GM19397 (cell line): Measurements from ENCODE around the gene CTBP1.

ENCODE experiments used
- ATAC-seq: cut with Tn5 transposase; IDR thresholded peaks from one replicate; pipeline ENCODE4 v1.9.1; 2021; ENCODE audit warnings: mild to moderate bottlenecking, moderate library complexity; ENCODE audit not compliant: unreplicated experiment

The CTBP1 gene

GRCh38 chr4:1177274-1178141, 71.4 kb downstream of the CTBP1 start:
- ATAC-seq = no peak

DNA sequence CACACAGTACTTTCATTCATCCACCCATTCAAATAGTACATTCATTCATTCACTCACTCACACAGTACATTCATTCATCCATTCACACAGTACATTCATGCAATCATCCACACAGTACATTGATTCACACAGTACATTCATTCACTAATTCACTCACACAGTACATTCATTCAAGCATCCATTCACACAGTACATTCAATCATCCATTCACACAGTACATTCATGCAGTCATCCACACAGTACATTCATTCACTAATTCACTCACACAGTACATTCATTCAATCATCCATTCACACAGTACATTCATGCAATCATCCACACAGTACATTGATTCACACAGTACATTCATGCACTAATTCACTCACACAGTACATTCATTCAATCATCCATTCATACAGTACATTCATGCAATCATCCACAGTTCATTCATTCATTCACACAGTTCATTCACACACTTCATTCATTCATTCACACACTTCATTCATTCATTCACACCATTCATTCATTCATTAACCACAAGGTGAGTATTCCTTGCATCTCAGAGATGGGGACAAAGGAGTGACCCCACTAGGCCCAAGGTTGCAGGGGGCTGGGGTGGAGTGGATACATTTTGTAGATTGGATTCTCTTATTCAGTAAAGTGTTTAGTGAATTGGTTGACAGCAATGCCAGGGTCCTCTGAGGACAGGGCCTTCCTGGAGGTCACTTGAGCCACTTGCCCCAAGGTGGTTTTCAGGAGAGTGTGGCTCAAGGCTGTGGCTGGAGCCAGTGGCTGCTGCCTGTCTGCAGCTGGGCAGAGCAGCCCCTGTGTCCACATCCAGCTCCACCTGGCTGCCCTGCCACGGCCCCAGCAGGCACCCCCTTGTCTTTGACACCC, 72.3 kb downstream of the CTBP1 start:
- no peak for ATAC-seq

DNA sequence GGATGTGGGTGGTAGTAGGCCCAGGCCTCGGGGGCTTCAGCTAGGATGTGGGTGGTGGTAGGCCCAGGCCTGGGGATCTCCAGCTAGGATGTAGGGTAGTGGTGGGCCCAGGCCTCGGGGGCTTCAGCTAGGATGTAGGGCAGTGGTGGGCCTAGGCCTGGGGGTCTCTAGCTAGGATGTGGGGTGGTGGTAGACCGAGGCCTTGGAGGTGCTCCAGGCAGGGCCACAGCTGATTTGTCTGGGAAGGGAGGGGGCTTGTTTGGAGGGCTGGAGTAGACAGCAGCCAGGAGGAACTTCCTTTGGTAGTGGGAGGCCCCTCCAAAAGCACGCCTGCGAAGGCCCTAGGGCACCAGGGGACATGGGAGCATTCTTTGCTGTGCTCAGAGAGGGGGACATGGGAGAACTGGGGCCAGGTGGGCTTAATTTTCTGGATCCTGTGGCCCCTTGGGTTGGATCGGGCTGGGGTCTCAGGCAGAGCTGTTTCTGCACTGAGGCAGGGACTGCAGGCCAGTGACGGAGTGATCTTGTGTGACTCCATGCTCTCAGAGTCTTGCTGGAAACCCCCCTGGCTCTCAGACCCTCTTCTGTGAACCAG, 73.2 kb downstream of the CTBP1 start:
- no peak for ATAC-seq

- no peak for ATAC-seq
Measured at GRCh38 chr4:1174941-1175634, 73.8 kb downstream of the CTBP1 start.

DNA sequence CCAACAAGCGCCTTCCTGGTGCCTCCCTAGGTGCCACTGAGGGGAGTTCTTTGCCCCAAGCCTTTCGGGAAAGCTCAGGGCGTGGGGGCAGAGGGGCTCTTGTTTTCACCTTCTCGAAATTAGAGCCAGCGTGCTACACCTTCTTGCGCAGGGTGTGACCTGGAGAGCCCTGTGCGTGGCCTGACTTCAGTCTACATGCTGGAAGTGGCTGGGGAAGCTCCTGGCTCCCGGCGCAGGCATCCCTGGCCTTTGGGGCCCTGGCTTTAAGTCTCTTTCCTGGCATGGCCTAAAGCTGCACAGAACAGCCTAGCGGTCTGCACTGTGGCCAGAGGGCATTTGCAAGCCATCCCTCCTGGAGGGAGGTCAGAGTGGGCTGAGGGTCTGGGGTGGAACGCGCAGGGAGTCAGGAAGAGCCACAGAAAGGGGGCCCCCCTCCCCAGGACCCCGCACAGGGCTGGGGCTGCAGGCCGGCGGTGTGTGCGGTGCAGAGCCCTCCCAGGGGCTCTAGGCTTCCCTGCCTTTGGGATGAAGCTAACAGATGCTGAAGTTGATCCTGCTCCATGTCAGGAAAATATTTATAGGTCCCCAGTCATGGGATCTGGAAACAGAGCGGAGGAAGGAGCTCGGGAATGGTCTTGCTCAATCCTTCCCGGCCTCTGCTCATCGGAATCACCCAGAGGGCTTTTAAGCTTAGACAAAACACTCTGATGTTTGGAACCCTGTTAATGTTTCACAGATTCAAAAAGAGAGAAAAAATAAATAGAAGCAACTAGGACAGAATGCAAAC, 75.8 kb downstream of the CTBP1 start:
- ATAC-seq = no peak

- no peak for ATAC-seq
Measured at GRCh38 chr4:1172228-1172851, 76.6 kb downstream of the CTBP1 start, which contains the start of gene SPON2. SPON2 (minus strand) TSS chr4:1172583.

- no peak for ATAC-seq
Measured at GRCh38 chr4:1171311-1172227, 77.4 kb downstream of the CTBP1 start.

GRCh38 chr4:1170976-1171310, 78.0 kb downstream of the CTBP1 start:
- ATAC-seq = no peak

DNA sequence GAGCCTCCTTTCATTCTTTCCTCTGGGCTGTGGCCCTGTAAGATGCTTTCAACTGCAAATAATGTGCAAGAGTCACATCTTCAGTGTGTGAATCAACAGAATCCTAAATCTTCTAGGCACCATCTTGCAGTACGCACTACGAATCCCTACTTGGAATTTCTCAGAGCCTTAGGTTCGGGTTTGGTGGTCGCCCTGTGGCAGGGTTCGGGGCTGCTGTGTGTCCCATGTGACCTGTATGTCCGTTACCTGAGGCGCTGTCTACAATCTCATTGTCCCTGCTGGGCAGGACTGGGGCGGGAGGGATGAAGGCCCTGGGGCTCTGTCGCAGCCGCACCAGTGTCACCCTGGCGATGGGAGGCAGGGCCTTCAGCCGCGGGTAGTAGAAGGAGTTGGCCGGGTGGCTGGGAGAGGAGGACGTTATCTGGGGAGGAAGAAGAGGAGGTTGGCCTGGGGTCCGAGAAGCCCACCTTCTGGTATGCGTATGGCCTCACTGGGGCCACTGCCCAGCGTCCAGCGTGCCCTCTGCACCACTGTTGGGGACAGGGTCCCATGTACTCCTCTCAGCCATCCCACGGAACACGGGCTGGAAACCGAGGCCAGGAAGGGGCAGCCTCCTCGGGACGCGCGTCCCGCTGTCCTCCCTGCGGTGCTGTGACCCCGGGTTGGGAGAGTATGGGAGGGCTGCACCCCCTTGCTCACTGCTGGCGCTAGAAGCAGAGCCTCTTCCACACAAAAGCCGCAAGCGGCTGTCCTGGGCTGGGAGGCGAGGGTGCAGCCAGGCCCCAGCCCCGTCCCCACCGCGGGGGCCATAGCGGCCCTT, 78.6 kb downstream of the CTBP1 start:
- no peak for ATAC-seq

DNA sequence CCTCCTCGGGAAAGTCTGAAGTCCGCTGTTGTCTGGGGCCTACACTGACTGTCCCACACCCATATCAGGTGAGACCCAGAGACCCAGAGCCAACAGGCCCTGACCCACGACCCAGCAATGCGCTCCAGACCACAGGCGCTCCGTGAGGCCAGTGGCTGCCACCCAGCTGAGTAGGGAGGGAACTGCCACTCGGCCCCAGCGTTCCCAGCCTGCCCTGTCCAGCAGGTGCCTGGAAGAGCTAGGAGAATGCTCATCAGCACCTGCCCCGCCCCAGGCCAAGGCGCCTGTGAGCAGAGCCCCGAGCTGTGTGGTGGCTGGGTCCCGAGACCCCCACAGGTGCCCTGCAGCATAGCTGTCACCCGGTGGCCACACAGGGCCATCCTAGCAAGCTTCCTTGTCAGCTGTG, 79.2 kb downstream of the CTBP1 start:
- no peak for ATAC-seq

DNA sequence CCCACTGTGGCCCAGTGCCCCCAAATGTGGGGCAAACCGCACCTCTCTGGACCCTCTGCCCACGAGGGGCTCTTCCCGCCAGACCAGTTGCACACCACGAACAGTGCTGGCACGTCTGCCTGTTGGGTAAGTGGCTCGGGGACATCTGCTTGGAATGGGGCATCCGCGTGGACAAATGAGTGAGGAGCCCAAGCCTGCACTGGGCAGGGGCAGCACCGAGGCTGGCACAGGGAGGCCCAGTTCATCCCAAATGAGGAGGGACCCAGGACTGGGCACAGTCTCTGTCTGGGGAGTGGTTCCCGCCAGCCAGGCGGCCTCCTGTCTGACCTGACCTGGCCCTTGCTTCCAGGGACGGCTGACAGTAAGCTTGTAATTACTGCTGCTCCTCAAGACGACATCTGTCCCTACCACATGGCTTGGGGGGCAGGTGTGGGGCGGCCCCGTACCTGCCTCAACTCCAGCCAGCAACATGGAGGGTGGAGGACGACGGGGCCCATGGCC, 79.7 kb downstream of the CTBP1 start:
- ATAC-seq = no peak

DNA sequence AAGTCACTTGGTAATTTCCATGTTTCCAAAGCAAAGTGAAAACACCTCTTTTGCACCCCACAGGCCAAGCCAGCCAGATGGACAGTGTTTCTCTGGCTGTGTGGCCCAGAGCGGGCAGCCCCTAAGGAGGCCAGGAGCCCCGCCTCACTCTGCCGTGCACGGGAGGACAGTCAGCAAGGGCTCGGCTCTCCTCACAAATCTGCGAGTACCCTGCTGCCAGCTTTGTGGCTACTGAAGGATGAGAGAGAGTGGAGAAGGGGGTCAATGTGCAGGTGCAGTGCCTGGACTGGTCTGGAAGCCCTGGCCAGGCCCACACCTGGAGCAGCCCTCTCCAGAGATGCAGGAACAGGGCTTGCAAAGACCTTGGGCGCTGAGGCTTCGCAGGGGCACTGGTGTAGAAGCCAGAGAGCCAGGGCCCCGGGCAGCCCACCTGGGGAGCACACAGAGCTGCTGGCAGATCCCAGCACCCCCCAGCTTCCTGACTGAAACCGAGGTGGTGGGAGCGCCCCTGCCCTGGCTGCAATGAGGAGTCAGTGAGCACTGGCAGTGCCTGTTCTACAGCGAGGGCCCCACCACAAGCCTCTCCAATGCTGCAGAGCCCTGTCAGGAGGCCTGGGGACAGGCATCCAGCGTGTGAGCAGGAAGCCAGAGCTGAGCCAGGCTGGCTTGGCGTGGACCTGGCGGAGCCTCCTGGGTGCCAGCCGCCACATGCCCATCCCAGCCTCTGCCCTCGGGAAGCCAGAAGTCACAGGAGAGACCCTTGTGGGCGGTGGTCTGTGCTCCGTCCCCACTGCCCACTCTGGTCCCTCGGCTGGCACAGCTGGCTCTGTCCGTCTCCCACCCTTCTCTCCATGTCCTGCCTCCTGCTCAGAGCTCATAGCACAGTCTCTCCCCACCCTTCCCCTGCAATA, 80.5 kb downstream of the CTBP1 start:
- ATAC-seq = no peak

DNA sequence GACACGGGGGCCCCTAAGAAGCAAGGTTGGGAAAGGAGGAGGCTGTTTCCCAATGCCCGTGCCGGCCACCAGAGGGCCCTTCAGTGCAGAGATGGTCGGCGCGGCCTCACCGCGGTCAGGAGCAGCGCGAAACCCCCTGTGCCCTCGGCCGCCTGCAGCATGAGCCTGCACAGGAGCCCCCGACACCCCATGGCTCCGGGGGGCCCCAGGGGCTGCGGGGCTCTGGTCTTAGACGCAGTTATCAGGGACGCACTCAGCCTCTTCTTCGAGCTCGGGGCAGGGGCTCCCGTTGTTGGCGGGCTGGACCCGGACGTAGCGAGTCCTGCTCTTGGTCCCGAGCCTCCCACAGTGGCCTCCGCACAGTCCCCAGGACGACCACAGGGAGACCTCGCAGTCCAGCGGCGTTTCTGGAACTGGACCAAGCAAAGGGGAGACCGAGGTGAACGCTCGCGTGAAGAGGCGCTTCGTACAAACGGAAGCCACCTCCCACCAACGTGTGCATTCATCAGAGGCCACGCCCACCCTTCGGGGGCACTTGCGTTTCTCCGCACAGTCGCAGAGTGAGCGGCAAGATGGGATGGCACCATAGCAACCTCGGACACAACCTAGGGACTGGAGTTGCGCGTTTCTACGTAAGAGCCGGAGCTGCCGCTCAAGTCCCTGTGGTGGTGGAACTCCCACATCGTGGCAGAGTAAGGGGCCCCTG, 81.5 kb downstream of the CTBP1 start:
- ATAC-seq = peak; percentile 72

- no peak for ATAC-seq
Measured at GRCh38 chr4:1166509-1167243, 82.3 kb downstream of the CTBP1 start.

DNA sequence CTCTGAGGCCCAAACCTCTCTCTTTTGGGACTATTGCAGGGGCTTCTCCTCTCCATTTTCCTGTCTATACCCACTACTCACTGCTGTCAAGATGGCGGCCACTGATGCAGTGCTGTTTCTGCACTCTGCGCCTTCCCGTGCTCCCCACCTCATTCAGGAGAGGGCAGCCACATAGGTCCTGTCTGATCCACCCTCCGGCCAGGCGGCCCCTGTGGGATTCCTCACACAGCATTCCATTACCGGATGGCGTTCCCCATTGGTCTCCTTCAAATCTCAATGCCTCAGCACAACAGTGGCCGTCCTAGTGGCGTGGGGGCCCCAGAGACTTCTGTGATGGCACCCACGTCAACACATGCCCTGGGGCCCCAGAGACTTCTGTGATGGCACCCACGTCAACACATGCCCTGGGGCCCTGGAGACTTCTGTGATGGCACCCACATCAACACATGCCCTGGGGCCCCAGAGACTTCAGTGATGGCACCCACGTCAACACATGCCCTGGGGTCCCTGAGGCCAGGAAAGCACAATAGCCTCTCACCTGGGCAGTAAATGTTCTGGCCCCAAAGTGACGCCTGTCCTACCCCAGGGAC, 83.9 kb downstream of the CTBP1 start:
- no peak for ATAC-seq
